HT-29 (cell line): Measurements from ENCODE around the gene HS3ST1. TPM values are rescaled to one million over a fixed set of nuclear protein-coding genes. Genes with fewer than 3 reads are reported as not detected.
A peak's percentile ranks its signal among the peaks of the same experiment; 100 is the strongest.
"Not testable (repeated sequence)": the region's sequence is repeated elsewhere in the genome, so short reads cannot be mapped to it uniquely, and the experiment has no call there.

Experiments used
- DNase-seq: peaks from one replicate; pipeline ENCODE4 v3.0.0-alpha.2; 2015; ENCODE audit warnings: low spot score
- total RNA-seq: library from RNA; depleted of rRNA; stranded (reverse); fragments of >200 nt; shearing (Covaris generic); gene quantifications from 2 replicates; pipeline ENCODE4 v1.2.3, GENCODE V29; 2014

HS3ST1 gene
- total RNA-seq, 1 experiment from 2014 or later = 53.5 TPM

- no peak for DNase-seq
Measured at GRCh38 chr4:11404431-11404830, 24.3 kb downstream of the HS3ST1 start.

- DNase-seq = no peak
Measured at GRCh38 chr4:11402192-11402591, 26.5 kb downstream of the HS3ST1 start.

- DNase-seq = no peak
Measured at GRCh38 chr4:11399461-11399971, 29.2 kb downstream of the HS3ST1 start.

- DNase-seq = no peak
Measured at GRCh38 chr4:11397819-11398610, 30.7 kb downstream of the HS3ST1 start.

GRCh38 chr4:11397146-11397545 lies 31.5 kb downstream of the HS3ST1 start:
- DNase-seq = peak; percentile 5

GRCh38 chr4:11393551-11393950 lies 35.1 kb downstream of the HS3ST1 start:
- no peak for DNase-seq

- DNase-seq = not testable (repeated sequence)
Measured at GRCh38 chr4:11384072-11384471, 44.6 kb downstream of the HS3ST1 start.

- no peak for DNase-seq
Measured at GRCh38 chr4:11376571-11376970, 52.1 kb downstream of the HS3ST1 start.

GRCh38 chr4:11376146-11376545 lies 52.5 kb downstream of the HS3ST1 start:
- no peak for DNase-seq

GRCh38 chr4:11368701-11369115 lies 60.0 kb downstream of the HS3ST1 start:
- DNase-seq = no peak

- DNase-seq = no peak
Measured at GRCh38 chr4:11367371-11367770, 61.3 kb downstream of the HS3ST1 start.

GRCh38 chr4:11366859-11367258 lies 61.8 kb downstream of the HS3ST1 start:
- no peak for DNase-seq

- DNase-seq = no peak
Measured at GRCh38 chr4:11365039-11365438, 63.7 kb downstream of the HS3ST1 start.

GRCh38 chr4:11359591-11359990 lies 69.1 kb downstream of the HS3ST1 start:
- no peak for DNase-seq

- DNase-seq = no peak
Measured at GRCh38 chr4:11355226-11355625, 73.5 kb downstream of the HS3ST1 start.

- no peak for DNase-seq
Measured at GRCh38 chr4:11354531-11354930, 74.2 kb downstream of the HS3ST1 start.

GRCh38 chr4:11348449-11349088 lies 80.1 kb downstream of the HS3ST1 start:
- no peak for DNase-seq

GRCh38 chr4:11344916-11345315 lies 83.8 kb downstream of the HS3ST1 start:
- no peak for DNase-seq

GRCh38 chr4:11343536-11343935 lies 85.2 kb downstream of the HS3ST1 start:
- no peak for DNase-seq
